H9 (cell line): ENCODE measurements around the gene PJA2. TPM values are rescaled to one million over a fixed set of nuclear protein-coding genes. Genes with fewer than 3 reads are reported as not detected.

Experiments
- DNase-seq: peaks from one replicate; pipeline ENCODE4 v3.0.0-alpha.2; 2017
- H2AFZ ChIP-seq: one replicate; pipeline ENCODE4 v1.6.1; 2013; ENCODE audit warnings: mild to moderate bottlenecking, low read length, control low read depth, moderate library complexity
- H2AK5ac ChIP-seq: 2 replicates; pipeline ENCODE4 v1.6.1; 2013; ENCODE audit warnings: low read length, control low read depth, mixed read lengths; ENCODE audit not compliant: insufficient read length
- H2BK120ac ChIP-seq: one replicate; pipeline ENCODE4 v1.6.1; 2013; ENCODE audit warnings: low read depth, mild to moderate bottlenecking, low read length, control low read depth, inconsistent platforms; ENCODE audit not compliant: poor library complexity, severe bottlenecking
- H2BK12ac ChIP-seq: 2 replicates; pipeline ENCODE4 v1.6.1; 2013; ENCODE audit warnings: low read length, control low read depth, mixed read lengths, low read depth; ENCODE audit not compliant: insufficient read length
- H2BK15ac ChIP-seq: 2 replicates; pipeline ENCODE4 v1.6.1; 2013; ENCODE audit warnings: low read depth, low read length, control low read depth
- H2BK20ac ChIP-seq: one replicate; pipeline ENCODE4 v1.6.1; 2013; ENCODE audit warnings: low read depth, mild to moderate bottlenecking, low read length, control low read depth, inconsistent platforms; ENCODE audit not compliant: poor library complexity, severe bottlenecking
- H2BK5ac ChIP-seq: 2 replicates; pipeline ENCODE4 v1.6.1; 2013; ENCODE audit warnings: low read length, control low read depth, mixed read lengths; ENCODE audit not compliant: insufficient read length
- H3K14ac ChIP-seq: 2 replicates; pipeline ENCODE4 v1.6.1; 2013; ENCODE audit warnings: low read length, control low read depth; ENCODE audit not compliant: insufficient read depth
- H3K18ac ChIP-seq: 2 replicates; pipeline ENCODE4 v1.6.1; 2013; ENCODE audit warnings: low read depth, mild to moderate bottlenecking, mixed read lengths, low read length, control low read depth; ENCODE audit not compliant: insufficient read length
- H3K23ac ChIP-seq: 2 replicates; pipeline ENCODE4 v1.6.1; 2013; ENCODE audit warnings: low read length, control low read depth, mixed read lengths, low read depth; ENCODE audit not compliant: insufficient read length
- H3K23me2 ChIP-seq: 2 replicates; pipeline ENCODE4 v1.6.1; 2013; ENCODE audit warnings: low read depth, mild to moderate bottlenecking, mixed read lengths, low read length, control low read depth; ENCODE audit not compliant: insufficient read length, poor library complexity, severe bottlenecking
- H3K27ac ChIP-seq: 2 replicates; pipeline ENCODE4 v1.5.1; 2013; ENCODE audit warnings: low read length, control low read depth, mixed read lengths, low read depth; ENCODE audit not compliant: insufficient read length
- H3K27me3 ChIP-seq: 2 replicates; pipeline ENCODE4 v1.6.1; 2013; ENCODE audit warnings: low read length, control low read depth, inconsistent platforms; ENCODE audit not compliant: insufficient read depth
- H3K4ac ChIP-seq: 2 replicates; pipeline ENCODE4 v1.6.1; 2013; ENCODE audit warnings: low read depth, mild to moderate bottlenecking, control low read depth, inconsistent platforms, low read length, moderate library complexity
- H3K4me1 ChIP-seq: 2 replicates; pipeline ENCODE4 v1.6.1; 2013; ENCODE audit warnings: low read length, control low read depth, inconsistent platforms; ENCODE audit not compliant: insufficient read depth
- H3K4me2 ChIP-seq: 2 replicates; pipeline ENCODE4 v1.6.1; 2013; ENCODE audit warnings: low read length, control low read depth, mixed read lengths; ENCODE audit not compliant: insufficient read length, insufficient read depth
- H3K56ac ChIP-seq: 2 replicates; pipeline ENCODE4 v1.6.1; 2013; ENCODE audit warnings: low read depth, mild to moderate bottlenecking, mixed read lengths, low read length, control low read depth; ENCODE audit not compliant: insufficient read length
- H3K79me1 ChIP-seq: 2 replicates; pipeline ENCODE4 v1.6.1; 2013; ENCODE audit warnings: low read depth, mild to moderate bottlenecking, moderate library complexity, low read length, control low read depth, inconsistent platforms; ENCODE audit not compliant: insufficient read depth, poor library complexity, severe bottlenecking
- H3K79me2 ChIP-seq: 2 replicates; pipeline ENCODE4 v1.6.1; 2013; ENCODE audit warnings: low read length, control low read depth, inconsistent platforms; ENCODE audit not compliant: insufficient read depth
- H3K9ac ChIP-seq: 2 replicates; pipeline ENCODE4 v1.6.1; 2013; ENCODE audit warnings: low read length, control low read depth, mixed read lengths; ENCODE audit not compliant: insufficient read length; ENCODE audit errors: extremely low read depth
- H3K9me3 ChIP-seq: one replicate; pipeline ENCODE4 v1.6.1; 2013; ENCODE audit warnings: low read depth, low read length, inconsistent platforms; ENCODE audit not compliant: control insufficient read depth
- H3T11ph ChIP-seq: one replicate; pipeline ENCODE4 v1.6.1; 2013; ENCODE audit warnings: mild to moderate bottlenecking, low read length, control low read depth, inconsistent platforms
- H4K20me1 ChIP-seq: one replicate; pipeline ENCODE4 v1.6.1; 2013; ENCODE audit not compliant: control insufficient read depth, insufficient read length, insufficient read depth
- H4K5ac ChIP-seq: 2 replicates; pipeline ENCODE4 v1.6.1; 2013; ENCODE audit warnings: low read depth, mild to moderate bottlenecking, mixed read lengths, low read length, control low read depth; ENCODE audit not compliant: insufficient read length
- H4K8ac ChIP-seq: replicated peaks from 2 replicates; pipeline ENCODE4 v1.6.1; 2013; ENCODE audit warnings: low read length, control low read depth, mixed read lengths, low read depth; ENCODE audit not compliant: insufficient read length
- H4K91ac ChIP-seq: 2 replicates; pipeline ENCODE4 v1.6.1; 2013; ENCODE audit warnings: low read depth, mild to moderate bottlenecking, moderate library complexity, mixed read lengths, low read length, control low read depth; ENCODE audit not compliant: insufficient read length
- H3K27ac Mint-ChIP-seq, 3 experiments: 2 replicates in 2 of 3; 3 replicates in 1 of 3; pipeline ENCODE4 v1.8.0; 2020 to 2021; ENCODE audit warnings: mixed read lengths in 3 of 3, mild to moderate bottlenecking in 1 of 3, moderate library complexity in 1 of 3
- H3K27me3 Mint-ChIP-seq: 2 replicates; pipeline ENCODE4 v1.8.0; 2021; ENCODE audit warnings: low read depth, mild to moderate bottlenecking, moderate library complexity, mixed read lengths
- H3K36me3 Mint-ChIP-seq, 3 experiments: 2 replicates in 2 of 3; 3 replicates in 1 of 3; pipeline ENCODE4 v1.8.0; 2020 to 2021; ENCODE audit warnings: low read depth in 3 of 3, mixed read lengths in 3 of 3; ENCODE audit not compliant: insufficient read depth in 1 of 3
- H3K4me1 Mint-ChIP-seq, 2 experiments: 2 replicates each; pipeline ENCODE4 v1.8.0; 2020; ENCODE audit warnings: mixed read lengths in 2 of 2
- H3K4me3 Mint-ChIP-seq, 2 experiments: 2 replicates in 1 of 2; 3 replicates in 1 of 2; pipeline ENCODE4 v1.8.0; 2020 to 2021; ENCODE audit warnings: mild to moderate bottlenecking in 2 of 2, mixed read lengths in 2 of 2, moderate library complexity in 1 of 2
- H3K9me3 Mint-ChIP-seq, 2 experiments: 2 replicates in 1 of 2; 3 replicates in 1 of 2; pipeline ENCODE4 v1.8.0; 2020; ENCODE audit warnings: mild to moderate bottlenecking in 2 of 2, mixed read lengths in 2 of 2, moderate library complexity in 1 of 2
- CTCF ChIP-seq: fragments of 200-600 bp; sonication (generic); conservative IDR thresholded peaks from 3 replicates; pipeline ENCODE4 v1.8.0; 2021; ENCODE audit warnings: antibody characterized with exemption, mild to moderate bottlenecking
- WGBS: extraction: QIAGEN DNeasy Blood & Tissue Kit; methylation state at CpG from one replicate; pipeline ENCODE4 v1.1.7; 2013; ENCODE audit warnings: missing lambda C conversion rate, low lambda C conversion rate, mixed read lengths; ENCODE audit not compliant: insufficient read length; ENCODE audit errors: extremely low coverage; 5-methylcytosine and 5-hydroxymethylcytosine counted together
- total RNA-seq: library from RNA; stranded (reverse); gene quantifications from 2 replicates; pipeline ENCODE4 v1.2.1, GENCODE V29; 2021

Gene PJA2
- total RNA-seq, 1 experiment from 2014 or later = 41.5 TPM

DNA sequence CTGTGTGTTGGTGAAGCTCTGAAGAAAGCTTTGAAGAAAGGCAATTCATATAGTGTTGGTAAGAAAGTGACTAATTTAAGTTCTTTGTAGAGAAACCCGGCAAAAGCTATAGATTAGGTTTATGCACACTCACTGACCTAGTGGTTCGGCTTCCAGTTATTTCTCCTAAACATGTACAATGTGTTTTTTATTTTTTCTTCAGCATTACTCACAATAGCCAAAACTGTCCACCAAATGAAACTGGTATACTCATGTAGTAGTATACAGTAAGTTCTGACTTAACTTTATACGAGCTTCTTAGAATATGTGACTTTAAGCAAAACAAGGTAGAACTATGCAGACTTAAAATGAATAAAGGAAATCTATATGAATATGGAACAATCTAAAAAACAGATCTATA is 44.8 kb downstream of the PJA2 start:
- TF ChIP-seq CTCF = no peak
- no peak overlapping the region for H3K4me3 Mint-ChIP-seq
- Histone ChIP-seq H3K9ac (no peak overlapping the region), H3K4me1 (no peaks in the 10 kb centered on the region), H3K27ac (no peak overlapping the region), H2BK12ac (no peak overlapping the region), H3K79me1 (no peaks in the 10 kb centered on the region), H3T11ph (no peak overlapping the region), H3K56ac (no peak overlapping the region), H2BK120ac (no peak overlapping the region), H4K20me1 (no peaks in the 10 kb centered on the region), H2AFZ (no peak overlapping the region), H3K9me3 (no peaks in the 10 kb centered on the region), H3K14ac (no peak overlapping the region), H3K27me3 (no peaks in the 10 kb centered on the region), H2BK20ac (no peak overlapping the region), H3K18ac (no peak overlapping the region), H2AK5ac (no peak overlapping the region), H3K4ac (no peak overlapping the region), H3K23ac (no peak overlapping the region), H2BK5ac (no peak overlapping the region), H3K4me2 (no peak overlapping the region), H3K23me2 (no peaks in the 10 kb centered on the region), H2BK15ac (no peak overlapping the region), H4K5ac (no peak overlapping the region), H3K79me2 (no peaks in the 10 kb centered on the region), H4K91ac (no peak overlapping the region), H4K8ac (no peak overlapping the region)
- no peak for DNase-seq
- H3K27ac Mint-ChIP-seq = no peak overlapping the region
- H3K36me3 Mint-ChIP-seq = peaks cover 30 to 55% (median 46%) of the 10 kb centered on the region in 3 experiments
- H3K9me3 Mint-ChIP-seq = peaks cover 0 to 8% of the 10 kb centered on the region in 2 experiments; a peak in 2 of 5 replicates
- no peaks in the 10 kb centered on the region for H3K4me1 Mint-ChIP-seq
- H3K27me3 Mint-ChIP-seq = no peaks in the 10 kb centered on the region
- WGBS = no CpG with 5 or more reads among the region's 3 CpGs
